K562 (cell line): ENCODE data around the gene BIK. TPM values are rescaled to one million over a fixed set of nuclear protein-coding genes. Genes with fewer than 3 reads are reported as not detected.
A peak's percentile ranks its signal among the peaks of the same experiment; 100 is the strongest.

Source experiments
- FOXA1 ChIP-seq: fragments of 450-650 bp; IDR thresholded peaks from 2 replicates; pipeline ENCODE4 v1.6.1; 2016; ENCODE audit warnings: mild to moderate bottlenecking, borderline replicate concordance
- FOXP1 ChIP-seq: sonication (generic); formaldehyde crosslinking; IDR thresholded peaks from 2 replicates; pipeline ENCODE4 v1.8.0; 2022; ENCODE audit warnings: mild to moderate bottlenecking, missing genetic modification reagents
- HSF4 ChIP-seq: fragments of 250-450 bp; sonication (Bioruptor Pico); IDR thresholded peaks from 2 replicates; pipeline ENCODE4 v2.1.2; 2022; ENCODE audit warnings: mild to moderate bottlenecking, moderate library complexity, borderline replicate concordance
- IRF2 ChIP-seq: sonication (generic); formaldehyde crosslinking; IDR thresholded peaks from 2 replicates; pipeline ENCODE4 v1.8.1; 2022; ENCODE audit warnings: mild to moderate bottlenecking, missing genetic modification reagents
- LEF1 ChIP-seq: fragments of 450-650 bp; IDR thresholded peaks from 2 replicates; pipeline ENCODE4 v1.6.1; 2016; ENCODE audit warnings: mild to moderate bottlenecking
- NBN ChIP-seq: fragments of 450-650 bp; IDR thresholded peaks from 2 replicates; pipeline ENCODE4 v1.6.1; 2016; ENCODE audit warnings: low read depth, mild to moderate bottlenecking
- NKRF ChIP-seq: fragments of 450-650 bp; IDR thresholded peaks from 2 replicates; pipeline ENCODE4 v1.6.1; 2016; ENCODE audit warnings: borderline replicate concordance
- PHTF2 ChIP-seq: fragments of 250-450 bp; sonication (Bioruptor Pico); IDR thresholded peaks from 2 replicates; pipeline ENCODE4 v1.5.0; 2021; ENCODE audit warnings: mild to moderate bottlenecking
- RAD51 ChIP-seq: fragments of 450-650 bp; IDR thresholded peaks from 2 replicates; pipeline ENCODE4 v1.7.1; 2016; ENCODE audit warnings: low read depth, mild to moderate bottlenecking, borderline replicate concordance
- SLC30A9 ChIP-seq: fragments of 250-450 bp; sonication (Bioruptor Pico); IDR thresholded peaks from 2 replicates; pipeline ENCODE4 v1.8.0; 2022; ENCODE audit warnings: mild to moderate bottlenecking, moderate library complexity
- SMAD3 ChIP-seq: fragments of 450-650 bp; formaldehyde crosslinking; conservative IDR thresholded peaks from 2 replicates; pipeline ENCODE4 v1.4.0; 2020; ENCODE audit warnings: mild to moderate bottlenecking
- TAF1 ChIP-seq: IDR thresholded peaks from 2 replicates; pipeline ENCODE4 v1.6.1; 2011; ENCODE audit warnings: mild to moderate bottlenecking, low read length, moderate library complexity; ENCODE audit not compliant: insufficient read depth, control insufficient read depth, severe bottlenecking; ENCODE audit errors: extremely low read depth
- TAF7 ChIP-seq: fragments of 450-650 bp; IDR thresholded peaks from 2 replicates; pipeline ENCODE4 v1.6.1; 2016; ENCODE audit warnings: missing genetic modification characterization, missing compliant biosample characterization
- ZBTB40 ChIP-seq, 2 experiments: fragments of 450-650 bp in 1 of 2; sonication (generic) in 1 of 2; formaldehyde crosslinking in 1 of 2; IDR thresholded peaks; 2 replicates each; pipeline versions ENCODE4 v1.7.1 to v1.9.0; 2016 to 2022; ENCODE audit warnings: inconsistent platforms in 1 of 2, mild to moderate bottlenecking in 1 of 2, missing genetic modification reagents in 1 of 2
- ZFP30 ChIP-seq: fragments of 250-450 bp; sonication (Bioruptor Pico); IDR thresholded peaks from 2 replicates; pipeline ENCODE4 v1.8.0; 2022; ENCODE audit warnings: moderate library complexity, mild to moderate bottlenecking, inconsistent platforms, borderline replicate concordance
- ZNF444 ChIP-seq: fragments of 250-450 bp; sonication (Bioruptor Pico); IDR thresholded peaks from 2 replicates; pipeline ENCODE4 v1.4.0; 2020; ENCODE audit warnings: mild to moderate bottlenecking, moderate library complexity
- polyA plus RNA-seq, 8 experiments: library from polyadenylated mRNA; depleted of rRNA in 4 of 8; stranded (reverse) in 5 of 8; unstranded in 3 of 8; fragments of >200 nt; fragmentation: Nextera tagmentation in 2 of 8; fragmentation: Illumina TruSeq in 1 of 8; extraction: Ambion mirVana in 2 of 8; extraction: Trizol in 1 of 8; gene quantifications; 2 replicates each; pipeline versions ENCODE4 v1.2.1 to v1.2.3, GENCODE V29; 2011 to 2014; ENCODE audit warnings: inconsistent platforms in 1 of 8, missing spikeins in 1 of 8
- total RNA-seq, 7 experiments: library from RNA; depleted of rRNA in 6 of 7; stranded (reverse); fragments of >200 nt in 6 of 7; fragmentation: Illumina TruSeq in 2 of 7; extraction: Trizol in 2 of 7; gene quantifications; 2 replicates each; pipeline versions ENCODE4 v1.2.1 to v1.2.3, GENCODE V29; 2011 to 2021; ENCODE audit warnings: low replicate concordance in 1 of 7

BIK gene
- total and polyA plus RNA-seq, 9 of the 15 experiments (the other 6 are each of a cell fraction or from before 2014, with no cell fraction given): 0.08 to 0.23 (median 0.18) TPM; not detected in 4

- peak; percentile 96 for TF ChIP-seq ZBTB40 (IDR thresholded peaks at IDR 0.05)
- no peak for TF ChIP-seq ZBTB40 (CRISPR knock-in tag; IDR thresholded peaks at IDR 0.05)
- TF ChIP-seq LEF1: no peak
- TF ChIP-seq PHTF2 (CRISPR knock-in tag): no peak
- no peak for TF ChIP-seq RAD51
- peak; percentile 55 for TF ChIP-seq TAF1
- TF ChIP-seq FOXA1: no peak
- no peak for TF ChIP-seq FOXP1 (CRISPR knock-in tag)
- TF ChIP-seq ZFP30: no peak
- TF ChIP-seq TAF7 (tag): no peak
- no peak for TF ChIP-seq HSF4
- no peak for TF ChIP-seq ZNF444
- TF ChIP-seq SLC30A9 (CRISPR knock-in tag): no peak
- 0 out of 2 replicates have a peak, but pooled peaks have one; percentile 49 for TF ChIP-seq NKRF
- no peak for TF ChIP-seq NBN
- TF ChIP-seq IRF2 (CRISPR knock-in tag): no peak
- no peak for TF ChIP-seq SMAD3 (CRISPR knock-in tag)
Measured at GRCh38 chr22:43142880-43143562, 32.5 kb downstream of the BIK start, which contains the start of gene MCAT (continued).
